Measurements from ENCODE around the gene CDC34.

CDC34 gene

DNA sequence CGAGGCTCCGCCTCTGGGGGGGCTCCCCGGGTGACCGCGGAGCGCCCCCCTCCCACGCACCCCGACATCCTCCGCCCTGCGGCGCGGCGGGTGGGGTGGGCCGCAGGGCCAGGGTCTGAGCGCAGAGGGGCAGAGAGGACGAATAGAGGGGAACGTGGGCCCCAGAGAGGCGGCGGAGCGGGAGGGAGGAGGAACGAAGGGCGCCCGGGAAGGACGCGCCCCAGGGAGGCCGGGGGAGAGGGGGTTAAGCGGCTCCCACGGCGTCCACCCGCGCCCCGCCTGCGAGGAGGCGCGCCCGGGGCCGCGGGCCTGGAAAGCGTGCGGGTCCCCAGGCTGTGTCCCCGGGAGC is 59.2 kb downstream of the CDC34 start:
- DNase-seq, result no peak

DNA sequence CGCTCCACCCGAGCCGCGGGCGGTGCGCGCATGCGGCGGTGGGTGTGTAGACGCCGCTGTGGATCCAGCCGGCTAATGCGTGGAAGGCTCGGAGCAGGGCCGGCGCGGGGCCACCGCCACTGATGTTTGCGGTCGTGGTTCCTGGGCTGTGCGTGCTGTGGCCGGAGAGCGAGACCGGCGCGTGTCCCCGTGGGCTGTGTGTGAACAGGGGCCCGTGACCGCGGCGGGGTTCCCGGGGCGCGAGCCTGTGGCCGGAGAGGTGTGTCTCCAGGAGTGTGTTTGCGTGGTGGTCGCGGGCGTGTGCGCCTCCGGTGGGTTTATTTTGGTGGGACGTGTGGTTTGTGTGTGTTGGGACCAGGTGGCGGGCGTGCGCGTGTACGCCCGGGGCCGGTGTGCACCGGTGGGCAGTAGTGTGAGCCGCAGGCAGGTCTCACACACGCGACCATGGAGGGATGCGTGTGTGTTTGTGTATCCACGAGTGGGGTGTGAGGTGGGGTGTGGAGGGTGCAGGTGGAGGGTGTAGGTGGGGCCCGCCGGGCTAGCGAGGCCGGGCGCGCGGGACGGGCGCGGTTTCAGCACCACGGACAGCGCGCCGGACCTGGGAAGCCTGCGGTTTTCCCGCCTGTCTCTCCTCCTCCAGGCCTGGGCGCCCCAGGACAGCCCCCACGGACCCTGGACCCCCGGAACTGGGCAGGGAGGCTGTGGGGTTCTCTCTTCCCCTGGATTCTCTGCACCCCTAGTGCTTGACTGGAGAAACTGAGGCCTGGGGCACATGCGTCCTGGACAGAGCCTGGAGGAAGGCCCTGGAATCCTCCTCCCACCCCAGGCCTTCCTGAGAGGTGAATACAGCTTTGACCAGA is 59.8 kb downstream of the CDC34 start:
- no peak for DNase-seq
